GM12878 (cell line): ENCODE measurements around the gene MRPL49. TPM values are rescaled to one million over a fixed set of nuclear protein-coding genes. Genes with fewer than 3 reads are reported as not detected.

ENCODE experiments used
- BACH1 ChIP-seq: fragments of 450-650 bp; IDR thresholded peaks from 2 replicates; pipeline ENCODE4 v1.6.1; 2017; ENCODE audit warnings: mild to moderate bottlenecking, borderline replicate concordance
- CHD4 ChIP-seq: fragments of 200-600 bp; sonication (generic); IDR thresholded peaks from 2 replicates; pipeline ENCODE4 v1.6.1; 2016; ENCODE audit warnings: mild to moderate bottlenecking
- ETV6 ChIP-seq, 2 experiments: fragments of 450-650 bp in 1 of 2; IDR thresholded peaks in 1 of 2; conservative IDR thresholded peaks in 1 of 2; 2 replicates each; pipeline ENCODE4 v1.6.1; 2014; ENCODE audit warnings: antibody characterized with exemption in 1 of 2, borderline replicate concordance in 1 of 2, low read depth in 1 of 2, mild to moderate bottlenecking in 1 of 2, moderate library complexity in 1 of 2
- GABPA ChIP-seq: IDR thresholded peaks from 2 replicates; pipeline ENCODE4 v1.6.1; 2014; ENCODE audit warnings: antibody characterized with exemption, low read depth, mild to moderate bottlenecking, inconsistent platforms
- HDAC2 ChIP-seq: fragments of 200-600 bp; sonication (generic); IDR thresholded peaks from 2 replicates; pipeline ENCODE4 v1.6.1; 2017
- KDM1A ChIP-seq: fragments of 200-600 bp; sonication (generic); IDR thresholded peaks from 2 replicates; pipeline ENCODE4 v1.6.1; 2016; ENCODE audit warnings: borderline replicate concordance
- MEF2B ChIP-seq: fragments of 450-650 bp; IDR thresholded peaks from 2 replicates; pipeline ENCODE4 v1.6.1; 2018; ENCODE audit warnings: mild to moderate bottlenecking, moderate library complexity; ENCODE audit not compliant: partially characterized antibody, poor library complexity, severe bottlenecking
- MXI1 ChIP-seq: fragments of 150-350 bp; IDR thresholded peaks from 2 replicates; pipeline ENCODE4 v1.6.1; 2011; ENCODE audit warnings: low read depth, mild to moderate bottlenecking, inconsistent platforms, low read length, improper control_type of control experiment
- PKNOX1 ChIP-seq: fragments of 450-650 bp; IDR thresholded peaks from 2 replicates; pipeline ENCODE4 v1.6.1; 2016; ENCODE audit warnings: mild to moderate bottlenecking
- RELA ChIP-seq: fragments of 450-650 bp; IDR thresholded peaks from 2 replicates; pipeline ENCODE4 v1.8.0; 2014; ENCODE audit warnings: borderline replicate concordance; ENCODE audit not compliant: partially characterized antibody
- RELB ChIP-seq: fragments of 450-650 bp; IDR thresholded peaks from 2 replicates; pipeline ENCODE4 v1.6.1; 2017; ENCODE audit warnings: low read depth, mild to moderate bottlenecking, moderate library complexity
- RFX5 ChIP-seq: IDR thresholded peaks from 2 replicates; pipeline ENCODE4 v1.6.1; 2011; ENCODE audit warnings: low read depth, low read length, improper control_type of control experiment
- SREBF2 ChIP-seq: IDR thresholded peaks from 2 replicates; pipeline ENCODE4 v1.6.1; 2012; ENCODE audit warnings: mild to moderate bottlenecking, low read length
- SRF ChIP-seq, 2 experiments: IDR thresholded peaks; 2 replicates each; pipeline ENCODE4 v1.6.1; 2011; ENCODE audit warnings: low read depth in 2 of 2, low read length in 2 of 2, mild to moderate bottlenecking in 1 of 2, moderate library complexity in 1 of 2
- STAT1 ChIP-seq: fragments of 450-650 bp; conservative IDR thresholded peaks from 2 replicates; pipeline ENCODE4 v1.6.1; 2014; ENCODE audit warnings: antibody characterized with exemption, mild to moderate bottlenecking
- TCF3 ChIP-seq: IDR thresholded peaks from 2 replicates; pipeline ENCODE4 v1.6.1; 2012; ENCODE audit warnings: low read depth, mild to moderate bottlenecking, low read length, borderline replicate concordance; ENCODE audit not compliant: insufficient read depth
- WRNIP1 ChIP-seq: IDR thresholded peaks from 2 replicates; pipeline ENCODE4 v1.6.1; 2011; ENCODE audit warnings: low read depth, low read length, improper control_type of control experiment, borderline replicate concordance
- ZNF217 ChIP-seq: fragments of 450-650 bp; IDR thresholded peaks from 2 replicates; pipeline ENCODE4 v1.6.1; 2017; ENCODE audit warnings: antibody characterized with exemption, mild to moderate bottlenecking
- ZNF24 ChIP-seq: fragments of 450-650 bp; IDR thresholded peaks from 2 replicates; pipeline ENCODE4 v1.6.1; 2017; ENCODE audit warnings: antibody characterized with exemption, mild to moderate bottlenecking
- ZSCAN29 ChIP-seq: fragments of 450-650 bp; IDR thresholded peaks from 2 replicates; pipeline ENCODE4 v1.6.1; 2017; ENCODE audit warnings: mild to moderate bottlenecking, moderate library complexity
- ZZZ3 ChIP-seq: IDR thresholded peaks from 2 replicates; pipeline ENCODE4 v1.6.1; 2011; ENCODE audit warnings: low read depth; ENCODE audit not compliant: control insufficient read depth, insufficient read length
- polyA plus RNA-seq, 11 experiments: library from polyadenylated mRNA; depleted of rRNA in 4 of 11; unstranded in 6 of 11; stranded (reverse) in 5 of 11; fragments of >200 nt; fragmentation: Nextera tagmentation in 4 of 11; fragmentation: Illumina TruSeq in 1 of 11; extraction: Ambion mirVana in 4 of 11; extraction: Trizol in 1 of 11; gene quantifications; 1 replicate in 1 of 11; 2 replicates in 10 of 11; pipeline versions ENCODE4 v1.2.1 to v1.2.3, GENCODE V29; 2011 to 2016; ENCODE audit warnings: inconsistent platforms in 2 of 11, missing spikeins in 2 of 11, low read depth in 1 of 11
- total RNA-seq, 4 experiments: library from RNA; depleted of rRNA in 3 of 4; stranded (reverse); fragments of >200 nt in 3 of 4; fragmentation: Illumina TruSeq in 1 of 4; extraction: Trizol in 1 of 4; gene quantifications; 2 replicates each; pipeline versions ENCODE4 v1.2.1 to v1.2.3, GENCODE V29; 2013 to 2021
- TF ChIP-seq, protein P1 (sequence below): fragments of 450-650 bp; IDR thresholded peaks from 2 replicates; pipeline ENCODE4 v1.6.1; 2017; ENCODE audit warnings: antibody characterized with exemption, mild to moderate bottlenecking, moderate library complexity
- TF ChIP-seq, protein P2 (sequence below): fragments of 450-650 bp; IDR thresholded peaks from 2 replicates; pipeline ENCODE4 v1.6.1; 2017; ENCODE audit warnings: mild to moderate bottlenecking

The MRPL49 gene
- total and polyA plus RNA-seq, 10 of the 15 experiments (the other 5 are each of a cell fraction or from before 2014, with no cell fraction given) = 42.0 to 116 (median 71.7) TPM

GRCh38 chr11:65117206-65118096 lies 4.7 kb upstream of the MRPL49 start, which contains the start of gene ZNHIT2 (continued):
- TF ChIP-seq, protein P1, sequence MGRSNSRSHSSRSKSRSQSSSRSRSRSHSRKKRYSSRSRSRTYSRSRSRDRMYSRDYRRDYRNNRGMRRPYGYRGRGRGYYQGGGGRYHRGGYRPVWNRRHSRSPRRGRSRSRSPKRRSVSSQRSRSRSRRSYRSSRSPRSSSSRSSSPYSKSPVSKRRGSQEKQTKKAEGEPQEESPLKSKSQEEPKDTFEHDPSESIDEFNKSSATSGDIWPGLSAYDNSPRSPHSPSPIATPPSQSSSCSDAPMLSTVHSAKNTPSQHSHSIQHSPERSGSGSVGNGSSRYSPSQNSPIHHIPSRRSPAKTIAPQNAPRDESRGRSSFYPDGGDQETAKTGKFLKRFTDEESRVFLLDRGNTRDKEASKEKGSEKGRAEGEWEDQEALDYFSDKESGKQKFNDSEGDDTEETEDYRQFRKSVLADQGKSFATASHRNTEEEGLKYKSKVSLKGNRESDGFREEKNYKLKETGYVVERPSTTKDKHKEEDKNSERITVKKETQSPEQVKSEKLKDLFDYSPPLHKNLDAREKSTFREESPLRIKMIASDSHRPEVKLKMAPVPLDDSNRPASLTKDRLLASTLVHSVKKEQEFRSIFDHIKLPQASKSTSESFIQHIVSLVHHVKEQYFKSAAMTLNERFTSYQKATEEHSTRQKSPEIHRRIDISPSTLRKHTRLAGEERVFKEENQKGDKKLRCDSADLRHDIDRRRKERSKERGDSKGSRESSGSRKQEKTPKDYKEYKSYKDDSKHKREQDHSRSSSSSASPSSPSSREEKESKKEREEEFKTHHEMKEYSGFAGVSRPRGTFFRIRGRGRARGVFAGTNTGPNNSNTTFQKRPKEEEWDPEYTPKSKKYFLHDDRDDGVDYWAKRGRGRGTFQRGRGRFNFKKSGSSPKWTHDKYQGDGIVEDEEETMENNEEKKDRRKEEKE = no peak
- peak; percentile 72 for TF ChIP-seq SREBF2
- TF ChIP-seq ZSCAN29 = peak; percentile 17; the same call in 1 of the 2 replicates
- peak; percentile 97 for TF ChIP-seq MXI1
- peak; percentile 12 for TF ChIP-seq RELA
- no peak for TF ChIP-seq HDAC2
- TF ChIP-seq ZNF24 = no peak
- TF ChIP-seq STAT1 = no peak
- TF ChIP-seq BACH1 = peak; percentile 34; the same call in 1 of the 2 replicates
- TF ChIP-seq WRNIP1 = no peak
- peak; percentile 46 to 75; a peak in 3 of 4 replicates for TF ChIP-seq SRF (IDR thresholded peaks at IDR 0.05; ENCODE audit: low read depth in 2 of 2, low read length in 2 of 2)
- TF ChIP-seq GABPA = peak; percentile 98
- peak; percentile 14 for TF ChIP-seq MEF2B
- TF ChIP-seq ZNF217 = no peak
- no peak for TF ChIP-seq ZZZ3
- TF ChIP-seq, protein P2, sequence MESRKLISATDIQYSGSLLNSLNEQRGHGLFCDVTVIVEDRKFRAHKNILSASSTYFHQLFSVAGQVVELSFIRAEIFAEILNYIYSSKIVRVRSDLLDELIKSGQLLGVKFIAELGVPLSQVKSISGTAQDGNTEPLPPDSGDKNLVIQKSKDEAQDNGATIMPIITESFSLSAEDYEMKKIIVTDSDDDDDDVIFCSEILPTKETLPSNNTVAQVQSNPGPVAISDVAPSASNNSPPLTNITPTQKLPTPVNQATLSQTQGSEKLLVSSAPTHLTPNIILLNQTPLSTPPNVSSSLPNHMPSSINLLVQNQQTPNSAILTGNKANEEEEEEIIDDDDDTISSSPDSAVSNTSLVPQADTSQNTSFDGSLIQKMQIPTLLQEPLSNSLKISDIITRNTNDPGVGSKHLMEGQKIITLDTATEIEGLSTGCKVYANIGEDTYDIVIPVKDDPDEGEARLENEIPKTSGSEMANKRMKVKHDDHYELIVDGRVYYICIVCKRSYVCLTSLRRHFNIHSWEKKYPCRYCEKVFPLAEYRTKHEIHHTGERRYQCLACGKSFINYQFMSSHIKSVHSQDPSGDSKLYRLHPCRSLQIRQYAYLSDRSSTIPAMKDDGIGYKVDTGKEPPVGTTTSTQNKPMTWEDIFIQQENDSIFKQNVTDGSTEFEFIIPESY = no peak
- no peak for TF ChIP-seq KDM1A
- peak; percentile 76 for TF ChIP-seq PKNOX1
- no peak; a peak in 1 of 4 replicates for TF ChIP-seq ETV6 (conservative IDR thresholded peaks at IDR 0.05 in 1 of 2, IDR thresholded peaks at IDR 0.05 in 1 of 2; ENCODE audit: borderline replicate concordance in 1 of 2, low read depth in 1 of 2)
- 0 out of 2 replicates have a peak, but pooled peaks have one; percentile 23 for TF ChIP-seq TCF3
- TF ChIP-seq RELB = peak; percentile 70; the same call in 1 of the 2 replicates
- TF ChIP-seq RFX5 = no peak
- TF ChIP-seq CHD4 = no peak
